ENCODE measurements around the gene FLYWCH2.
A peak's percentile ranks its signal among the peaks of the same experiment; 100 is the strongest.

The FLYWCH2 gene

GRCh38 chr16:2884041-2884451 is 1.0 kb downstream of the FLYWCH2 start:
- DNase-seq = no peak

- no peak for DNase-seq
Observed at GRCh38 chr16:2894231-2894630, 11.2 kb downstream of the FLYWCH2 start.

GRCh38 chr16:2895813-2896212 is 12.8 kb downstream of the FLYWCH2 start:
- DNase-seq = no peak

GRCh38 chr16:2896480-2897010 is 13.5 kb downstream of the FLYWCH2 start:
- DNase-seq = no peak

- DNase-seq = no peak
Observed at GRCh38 chr16:2897110-2897509, 14.1 kb downstream of the FLYWCH2 start.

- no peak for DNase-seq
Observed at GRCh38 chr16:2898831-2899563, 16.0 kb downstream of the FLYWCH2 start.

- DNase-seq = no peak
Observed at GRCh38 chr16:2899564-2900072, 16.6 kb downstream of the FLYWCH2 start.

- no peak for DNase-seq
Observed at GRCh38 chr16:2900526-2901075, 17.6 kb downstream of the FLYWCH2 start.

- DNase-seq = no peak
Observed at GRCh38 chr16:2902337-2903130, 19.5 kb downstream of the FLYWCH2 start.

GRCh38 chr16:2904100-2904921 is 21.3 kb downstream of the FLYWCH2 start:
- peak; percentile 89 for DNase-seq

- peak; percentile 67 for DNase-seq
Observed at GRCh38 chr16:2904922-2905240, 21.9 kb downstream of the FLYWCH2 start.

GRCh38 chr16:2905241-2905987 is 22.4 kb downstream of the FLYWCH2 start:
- peak; percentile 99 for DNase-seq

GRCh38 chr16:2905988-2906387 is 23.0 kb downstream of the FLYWCH2 start:
- no peak for DNase-seq

- DNase-seq = peak; percentile 72
Observed at GRCh38 chr16:2907084-2907753, 24.2 kb downstream of the FLYWCH2 start.

GRCh38 chr16:2910441-2910969 is 27.5 kb downstream of the FLYWCH2 start:
- no peak for DNase-seq

GRCh38 chr16:2911638-2912329 is 28.8 kb downstream of the FLYWCH2 start, which contains the start of gene FLYWCH1:
FLYWCH1 (plus strand) TSS chr16:2911931; CDS start chr16:2929686, 17,755 bp downstream.
- DNase-seq = peak; percentile 98

- DNase-seq = peak; percentile 53
Observed at GRCh38 chr16:2912330-2913199, 29.6 kb downstream of the FLYWCH2 start.

- DNase-seq = no peak
Observed at GRCh38 chr16:2913603-2914002, 30.6 kb downstream of the FLYWCH2 start.

GRCh38 chr16:2914233-2914632 is 31.2 kb downstream of the FLYWCH2 start:
- DNase-seq = no peak

All from DMS53 (cell line).